Adipocyte (in vitro differentiated cells): Measurements from ENCODE around the gene LRRC14B.
"Not testable (repeated sequence)": the region's sequence is repeated elsewhere in the genome, so short reads cannot be mapped to it uniquely, and the experiment has no call there.

Experiments
- DNase-seq: peaks from one replicate; pipeline ENCODE4 v3.0.0-alpha.2; 2015; ENCODE audit warnings: low read depth
- H3K27me3 ChIP-seq: replicated peaks from 2 replicates; pipeline ENCODE4 v1.7.0; 2013; ENCODE audit warnings: mild to moderate bottlenecking, low read length, moderate library complexity; ENCODE audit not compliant: control insufficient read depth, insufficient read depth
- H3K36me3 ChIP-seq: 2 replicates; pipeline ENCODE4 v1.7.0; 2013; ENCODE audit warnings: low read length, mild to moderate bottlenecking, moderate library complexity; ENCODE audit not compliant: control insufficient read depth, insufficient read depth, severe bottlenecking
- H3K4me1 ChIP-seq: 2 replicates; pipeline ENCODE4 v1.7.0; 2013; ENCODE audit warnings: mild to moderate bottlenecking, low read length, moderate library complexity; ENCODE audit not compliant: control insufficient read depth, insufficient read depth
- H3K4me3 ChIP-seq: 2 replicates; pipeline ENCODE4 v1.7.0; 2013; ENCODE audit warnings: mild to moderate bottlenecking, low read length, moderate library complexity
- H3K9ac ChIP-seq: 2 replicates; pipeline ENCODE4 v1.7.0; 2013; ENCODE audit warnings: mild to moderate bottlenecking, low read length, moderate library complexity
- H3K9me3 ChIP-seq: 2 replicates; pipeline ENCODE4 v1.7.0; 2013; ENCODE audit warnings: mild to moderate bottlenecking, low read length, moderate library complexity; ENCODE audit not compliant: control insufficient read depth

LRRC14B gene

DNA sequence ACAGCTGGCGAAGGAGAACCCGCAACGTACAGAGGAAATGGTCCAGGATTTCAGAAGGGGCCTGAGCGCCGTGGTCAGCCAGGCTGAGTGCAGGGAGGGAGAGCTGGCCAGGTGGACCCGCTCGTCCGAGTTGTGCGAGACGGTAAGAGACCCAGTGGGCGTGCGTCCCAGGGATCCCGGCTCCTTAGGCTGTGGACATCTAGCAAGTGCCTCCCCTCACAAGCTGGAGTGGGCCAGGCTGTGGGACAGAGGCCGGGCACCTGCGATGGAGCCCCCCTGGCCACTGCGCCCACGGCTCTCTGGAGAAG, 29.5 kb upstream of the LRRC14B start:
- Histone ChIP-seq H3K9me3 (no peaks in the 10 kb centered on the region), H3K4me3 (no peak overlapping the region), H3K9ac (no peak overlapping the region), H3K4me1 (no peaks in the 10 kb centered on the region), H3K36me3 (no peaks in the 10 kb centered on the region), H3K27me3 (peaks cover 14% of the 10 kb centered on the region)
- DNase-seq, result no peak

DNA sequence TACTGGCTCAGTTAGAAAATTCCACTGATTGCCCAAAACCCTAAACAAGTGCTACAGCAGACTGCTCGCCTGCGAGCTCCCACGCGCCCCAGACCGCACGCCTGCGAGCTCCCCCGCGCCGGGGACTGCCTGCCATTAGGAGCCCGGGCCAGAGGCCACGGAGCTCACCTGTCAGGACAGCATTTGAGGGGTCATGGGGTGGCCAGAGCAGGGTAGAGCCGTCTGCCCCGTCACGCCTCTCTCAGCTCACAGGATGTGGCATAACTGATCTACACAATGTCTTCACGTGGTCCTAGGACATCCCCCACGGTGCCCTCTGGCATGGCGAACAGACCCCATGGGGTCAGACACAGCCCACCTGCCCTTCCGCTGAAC, 29.1 kb upstream of the LRRC14B start:
- H3K4me3 ChIP-seq, result no peak overlapping the region
- no peak overlapping the region for H3K9ac ChIP-seq
- no peaks in the 10 kb centered on the region for H3K9me3 ChIP-seq
- H3K27me3 ChIP-seq, result peaks cover 14% of the 10 kb centered on the region
- no peaks in the 10 kb centered on the region for H3K36me3 ChIP-seq
- H3K4me1 ChIP-seq, result no peaks in the 10 kb centered on the region
- DNase-seq, result no peak

DNA sequence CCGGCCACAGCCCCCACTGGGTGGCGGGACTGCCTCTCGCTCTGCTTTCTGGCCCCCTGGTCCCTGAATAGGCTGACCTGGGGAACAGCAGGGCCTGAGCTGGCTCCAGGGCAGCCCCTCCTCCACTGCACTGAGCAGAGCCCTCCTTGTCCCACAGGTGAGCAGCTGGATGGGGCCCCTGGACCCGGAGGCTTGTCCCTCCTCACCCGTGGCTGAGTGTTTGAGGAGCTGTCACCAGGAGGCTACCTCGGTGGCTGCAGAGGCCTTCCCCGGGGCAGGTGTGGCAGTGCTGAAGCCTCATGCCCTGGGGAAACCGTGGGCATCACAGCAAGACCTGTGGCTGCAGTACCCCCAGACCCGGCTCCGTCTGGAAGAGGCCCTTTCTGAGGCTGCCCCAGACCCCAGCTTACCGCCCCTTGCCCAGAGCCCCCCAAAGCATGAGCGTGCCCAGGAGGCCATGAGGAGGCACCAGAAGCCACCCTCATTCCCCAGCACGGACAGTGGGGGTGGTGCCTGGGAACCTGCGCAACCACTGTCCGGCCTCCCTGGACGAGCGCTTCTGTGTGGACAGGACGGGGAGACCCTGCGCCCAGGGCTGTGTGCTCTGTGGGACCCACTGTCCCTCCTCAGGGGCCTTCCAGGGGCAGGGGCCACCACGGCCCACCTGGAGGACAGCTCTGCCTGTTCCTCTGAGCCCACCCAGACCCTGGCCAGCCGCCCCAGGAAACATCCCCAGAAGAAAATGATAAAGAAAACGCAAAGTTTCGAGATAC, 28.5 kb upstream of the LRRC14B start:
- H3K4me1 ChIP-seq, result no peaks in the 10 kb centered on the region
- no peaks in the 10 kb centered on the region for H3K9me3 ChIP-seq
- H3K36me3 ChIP-seq, result no peaks in the 10 kb centered on the region
- DNase-seq, result no peak
- H3K27me3 ChIP-seq, result peaks cover 14% of the 10 kb centered on the region
- no peak overlapping the region for H3K4me3 ChIP-seq
- no peak overlapping the region for H3K9ac ChIP-seq

DNA sequence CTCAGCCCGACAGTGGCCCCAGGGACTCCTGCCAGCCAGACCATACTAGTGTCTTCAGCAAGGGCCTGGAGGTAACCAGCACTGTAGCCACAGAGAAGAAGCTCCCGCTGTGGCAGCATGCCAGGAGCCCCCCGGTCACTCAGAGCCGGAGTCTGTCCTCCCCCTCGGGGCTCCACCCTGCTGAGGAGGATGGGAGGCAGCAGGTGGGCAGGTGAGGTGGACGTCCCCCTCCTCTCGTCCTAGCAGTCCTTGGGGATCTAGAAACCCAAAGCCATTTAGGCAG, 28.0 kb upstream of the LRRC14B start:
- peaks cover 2% of the 10 kb centered on the region for H3K4me1 ChIP-seq
- H3K9me3 ChIP-seq, result no peaks in the 10 kb centered on the region
- H3K9ac ChIP-seq, result no peak overlapping the region
- DNase-seq, result no peak
- no peaks in the 10 kb centered on the region for H3K36me3 ChIP-seq
- peaks cover 14% of the 10 kb centered on the region for H3K27me3 ChIP-seq
- H3K4me3 ChIP-seq, result no peak overlapping the region

DNA sequence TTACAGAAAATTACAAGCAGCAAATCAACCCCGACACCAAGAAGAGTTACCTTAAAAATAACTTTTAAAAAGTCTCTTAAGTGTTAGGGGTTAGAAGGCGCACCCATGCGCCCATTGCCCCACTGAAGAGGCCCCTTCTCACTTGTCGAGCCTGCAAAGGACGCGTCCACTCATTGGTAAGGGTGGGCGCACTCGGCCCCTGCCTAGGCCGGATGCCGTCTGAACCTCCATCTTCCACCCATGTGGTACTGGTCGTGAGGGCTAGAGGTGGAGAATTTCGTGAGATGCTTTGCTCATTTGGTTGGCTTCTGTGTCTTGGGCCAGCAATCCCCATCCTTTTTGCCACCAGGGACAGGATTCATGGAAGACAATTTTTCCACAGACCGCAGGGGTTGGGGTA, 27.5 kb upstream of the LRRC14B start:
- H3K36me3 ChIP-seq, result no peaks in the 10 kb centered on the region
- H3K4me1 ChIP-seq, result peaks cover 6% of the 10 kb centered on the region
- DNase-seq, result no peak
- H3K9ac ChIP-seq, result no peak overlapping the region
- H3K27me3 ChIP-seq, result peaks cover 10% of the 10 kb centered on the region
- no peaks in the 10 kb centered on the region for H3K9me3 ChIP-seq
- H3K4me3 ChIP-seq, result no peak overlapping the region

DNA sequence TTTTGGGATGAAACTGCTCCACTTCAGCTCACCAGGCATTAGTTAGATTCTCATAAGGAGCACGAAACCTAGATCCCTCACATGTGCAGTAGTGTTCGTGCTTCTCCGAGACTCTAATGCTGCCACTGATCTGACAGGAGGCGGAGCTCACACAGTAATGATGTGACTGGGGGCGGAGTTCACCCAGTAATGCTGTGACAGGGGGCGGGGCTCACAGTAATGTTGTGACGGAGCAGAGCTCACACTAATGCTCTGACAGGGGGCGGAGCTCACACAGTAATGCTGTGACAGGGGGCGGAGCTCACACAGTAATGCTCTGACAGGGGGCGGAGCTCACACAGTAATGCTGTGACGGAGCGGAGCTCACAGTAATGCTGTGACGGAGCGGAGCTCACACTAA, 27.1 kb upstream of the LRRC14B start:
- H3K9me3 ChIP-seq, result no peaks in the 10 kb centered on the region
- H3K36me3 ChIP-seq, result no peaks in the 10 kb centered on the region
- H3K27me3 ChIP-seq, result peaks cover 10% of the 10 kb centered on the region
- H3K4me1 ChIP-seq, result peaks cover 6% of the 10 kb centered on the region
- no peak overlapping the region for H3K9ac ChIP-seq
- no peak for DNase-seq
- H3K4me3 ChIP-seq, result no peak overlapping the region

DNA sequence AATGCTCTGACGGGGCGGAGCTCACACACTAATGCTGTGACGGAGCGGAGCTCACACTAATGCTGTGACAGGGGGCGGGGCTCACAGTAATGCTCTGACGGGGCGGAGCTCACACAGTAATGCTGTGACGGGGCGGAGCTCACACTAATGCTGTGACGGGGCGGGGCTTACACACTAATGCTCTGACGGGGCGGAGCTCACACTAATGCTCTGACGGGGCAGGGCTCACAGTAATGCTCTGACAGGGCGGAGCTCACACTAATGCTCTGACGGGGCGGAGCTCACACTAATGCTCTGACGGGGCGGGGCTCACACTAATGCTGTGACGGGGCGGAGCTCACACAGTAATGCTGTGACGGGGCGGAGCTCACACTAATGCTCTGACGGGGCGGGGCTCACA, 26.5 kb upstream of the LRRC14B start:
- not testable (repeated sequence) for H3K36me3 ChIP-seq, DNase-seq, H3K4me3 ChIP-seq, H3K4me1 ChIP-seq, H3K9ac ChIP-seq, H3K9me3 ChIP-seq
- peaks cover 10% of the 10 kb centered on the region for H3K27me3 ChIP-seq

DNA sequence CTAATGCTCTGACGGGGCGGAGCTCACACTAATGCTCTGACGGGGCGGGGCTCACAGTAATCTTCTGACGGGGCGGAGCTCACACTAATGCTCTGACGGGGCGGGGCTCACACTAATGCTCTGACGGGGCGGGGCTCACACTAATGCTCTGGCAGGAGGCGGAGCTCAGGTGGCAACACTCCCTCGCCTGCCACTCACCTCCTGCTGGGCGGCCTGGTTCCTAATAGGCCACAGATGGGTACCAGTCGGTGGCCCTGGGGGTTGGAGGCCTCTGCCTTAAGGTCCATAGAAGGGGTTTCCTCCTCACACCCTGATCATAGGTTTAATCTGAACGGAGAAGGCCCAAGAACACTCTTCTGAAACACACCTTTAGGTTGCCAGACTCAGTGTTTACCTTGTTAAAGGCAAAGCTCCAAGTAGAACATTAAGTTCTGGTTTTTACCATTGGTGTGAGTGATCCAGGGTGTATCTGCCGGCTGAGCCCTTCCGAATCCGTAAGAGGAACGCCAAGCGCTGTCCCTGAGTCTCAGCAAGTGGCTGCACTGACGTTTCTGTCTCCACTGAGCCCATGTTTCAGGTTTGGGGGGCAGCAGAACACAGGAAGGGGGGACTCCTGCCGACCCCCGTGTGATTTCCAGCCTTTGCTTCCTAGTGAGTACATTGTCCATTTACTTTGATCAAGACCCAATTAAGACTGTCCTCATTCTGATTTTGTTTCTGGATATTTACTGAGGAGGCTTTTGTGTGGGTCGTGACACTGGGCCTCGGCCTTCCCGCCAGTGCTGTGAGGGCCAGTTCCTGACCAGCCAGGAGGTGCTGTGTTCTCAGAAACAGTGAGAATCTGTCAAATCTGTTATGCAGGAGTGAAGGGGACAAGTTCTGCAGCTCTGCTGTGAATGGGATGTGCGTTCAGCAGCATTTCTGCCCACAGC, 24.6 kb upstream of the LRRC14B start:
- H3K4me1 ChIP-seq, result peaks cover 6% of the 10 kb centered on the region
- no peak overlapping the region for H3K4me3 ChIP-seq
- no peak overlapping the region for H3K9ac ChIP-seq
- H3K36me3 ChIP-seq, result no peaks in the 10 kb centered on the region
- DNase-seq, result no peak
- H3K27me3 ChIP-seq, result peaks cover 3% of the 10 kb centered on the region
- no peaks in the 10 kb centered on the region for H3K9me3 ChIP-seq

DNA sequence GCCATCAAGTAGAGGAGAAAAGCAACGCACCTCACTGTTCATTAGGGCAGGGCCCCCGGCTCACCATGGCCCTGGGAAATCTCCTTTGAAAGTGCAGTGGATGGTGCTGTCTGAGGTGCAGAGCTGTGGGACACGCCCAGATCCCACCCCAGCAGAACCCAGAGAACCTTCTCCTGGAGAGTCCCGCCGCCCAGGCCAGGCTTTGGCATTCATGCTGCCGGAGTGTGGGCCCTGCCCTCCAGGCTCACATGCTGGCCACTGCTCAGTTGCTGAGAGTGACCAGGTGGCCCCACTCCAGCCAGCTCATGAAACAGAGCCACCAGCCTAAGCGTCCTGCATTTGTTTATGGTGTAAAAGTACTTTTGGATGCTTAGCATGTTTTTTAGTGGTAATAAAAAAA, 23.8 kb upstream of the LRRC14B start:
- H3K4me1 ChIP-seq, result peaks cover 6% of the 10 kb centered on the region
- no peak overlapping the region for H3K4me3 ChIP-seq
- no peak for DNase-seq
- no peak overlapping the region for H3K9ac ChIP-seq
- no peaks in the 10 kb centered on the region for H3K9me3 ChIP-seq
- H3K36me3 ChIP-seq, result no peaks in the 10 kb centered on the region
- peaks cover 7% of the 10 kb centered on the region for H3K27me3 ChIP-seq

DNA sequence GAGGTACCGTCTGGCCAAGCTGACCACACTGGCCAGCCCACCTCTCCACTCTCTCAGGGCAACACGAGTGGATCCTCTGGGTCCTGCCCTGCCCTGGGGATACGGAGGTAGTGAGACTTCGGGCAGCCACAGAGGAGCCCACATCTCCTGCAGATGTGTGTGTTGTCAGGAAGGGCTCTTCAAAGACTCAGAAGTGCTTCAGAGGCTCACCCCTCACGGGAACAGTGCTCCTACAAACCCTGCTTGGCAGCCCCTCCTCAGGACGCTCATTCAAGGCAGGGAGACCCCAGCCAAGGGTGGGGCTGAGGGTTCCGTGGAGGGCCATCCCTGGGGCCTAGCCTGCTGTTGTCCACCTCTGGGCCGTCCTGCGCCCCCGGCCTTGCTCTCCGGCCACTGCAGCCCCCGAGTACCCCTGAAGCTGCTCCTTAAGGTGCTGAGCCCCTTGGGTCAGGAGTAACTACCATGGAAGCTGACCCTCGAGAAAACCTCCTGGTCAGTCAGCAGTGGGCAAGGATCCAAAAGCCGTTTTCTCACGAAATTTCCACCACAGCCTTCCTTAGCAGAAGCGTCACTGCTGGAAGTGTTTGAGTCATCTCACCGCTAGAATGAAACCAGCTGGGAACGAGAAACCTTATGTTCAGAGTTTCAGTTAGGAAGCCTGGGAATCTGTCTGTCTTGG, 23.2 kb upstream of the LRRC14B start:
- peaks cover 10% of the 10 kb centered on the region for H3K27me3 ChIP-seq
- H3K4me1 ChIP-seq, result peaks cover 6% of the 10 kb centered on the region
- H3K9me3 ChIP-seq, result no peaks in the 10 kb centered on the region
- H3K9ac ChIP-seq, result no peak overlapping the region
- peak; percentile 94 for DNase-seq
- H3K36me3 ChIP-seq, result no peaks in the 10 kb centered on the region
- no peak overlapping the region for H3K4me3 ChIP-seq

DNA sequence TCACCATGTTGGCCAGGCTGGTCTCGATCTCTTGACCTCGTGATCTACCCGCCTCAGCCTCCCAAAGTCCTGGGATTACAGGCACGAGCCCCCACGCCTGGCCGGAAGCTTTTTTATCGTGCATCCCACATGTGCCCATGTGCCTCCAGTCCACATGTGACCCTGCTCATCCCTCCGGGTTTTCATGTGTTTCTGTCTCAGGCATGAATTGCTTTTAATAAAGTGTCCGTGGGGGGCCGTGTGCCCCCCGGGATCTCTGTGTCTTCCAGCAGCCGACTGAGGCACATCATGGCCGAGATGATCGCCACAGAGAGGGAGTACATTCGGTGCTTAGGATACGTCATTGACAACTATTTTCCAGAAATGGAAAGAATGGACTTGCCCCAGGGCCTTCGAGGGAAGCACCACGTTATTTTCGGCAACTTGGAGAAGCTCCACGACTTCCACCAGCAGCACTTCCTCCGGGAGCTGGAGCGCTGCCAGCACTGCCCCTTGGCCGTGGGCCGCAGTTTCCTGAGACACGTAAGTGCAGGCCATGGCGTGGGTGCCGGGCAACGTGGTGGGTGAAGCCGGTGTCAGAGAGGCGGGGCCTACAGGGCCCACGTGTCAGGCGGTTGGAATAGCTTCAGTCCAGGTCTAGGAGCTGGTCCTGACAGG, 22.1 kb upstream of the LRRC14B start:
- no peak overlapping the region for H3K4me3 ChIP-seq
- H3K4me1 ChIP-seq, result peaks cover 6% of the 10 kb centered on the region
- DNase-seq, result peak; percentile 85
- H3K9ac ChIP-seq, result no peak overlapping the region
- H3K9me3 ChIP-seq, result no peaks in the 10 kb centered on the region
- no peaks in the 10 kb centered on the region for H3K36me3 ChIP-seq
- peaks cover 7% of the 10 kb centered on the region for H3K27me3 ChIP-seq
